ENCODE results near the gene TBX3. TPM values are rescaled to one million over a fixed set of nuclear protein-coding genes. Genes with fewer than 3 reads are reported as not detected.

Gene TBX3
- total and polyA plus RNA-seq, 2 donors from 2014 or later, result 10.5 to 18.0 TPM

GRCh38 chr12:114684870-114685273 is 897 bp upstream of the TBX3 start:
- peak overlapping the region in 1 of 3 donors; percentile 61 for H3K9ac ChIP-seq (ENCODE audit: low read length in 3 of 3)

GRCh38 chr12:114683709-114684097 is 272 bp downstream of the TBX3 start:
- intact Hi-C loops (cut with DNase I), result no loop called here
- DNase-seq, result no peak
- Histone ChIP-seq H3K4me3 (ENCODE audit: low read length in 3 of 3) (peak overlapping the region; percentile 62 to 78 (median 74)), H3K9ac (ENCODE audit: low read length in 3 of 3) (peak overlapping the region; percentile 12 to 76 (median 43)), H3K4me1 (ENCODE audit: control insufficient read depth in 2 of 3, insufficient read depth in 2 of 3, low read depth in 1 of 3, low read length in 3 of 3) (peaks cover 0 to 5% (median 0%) of the 10 kb centered on the region in 3 donors), H3K27me3 (ENCODE audit: control insufficient read depth, insufficient read depth, low read length) (peaks cover 18% of the 10 kb centered on the region), H3K36me3 (ENCODE audit: control insufficient read depth in 2 of 3, insufficient read depth in 3 of 3, low read length in 3 of 3) (peaks cover 0 to 4% (median 0%) of the 10 kb centered on the region in 3 donors), H3K27ac (ENCODE audit: low read depth in 2 of 2, low read length in 2 of 2) (peak overlapping the region; percentile 68 to 85), H3K9me3 (ENCODE audit: control insufficient read depth in 2 of 3, insufficient read depth in 1 of 3, low read length in 3 of 3) (no peaks in the 10 kb centered on the region)
- TF ChIP-seq CTCF (IDR thresholded peaks at IDR 0.05; ENCODE audit: borderline replicate concordance, extremely low read depth, insufficient read depth), result no peak
- FAIRE-seq, result no peak

More at GRCh38 chr12:114684870-114685273, 897 bp upstream of the TBX3 start:
- Histone ChIP-seq H3K9me3 (ENCODE audit: control insufficient read depth in 2 of 3, insufficient read depth in 1 of 3, low read length in 3 of 3) (no peaks in the 10 kb centered on the region), H3K4me1 (ENCODE audit: control insufficient read depth in 2 of 3, insufficient read depth in 2 of 3, low read depth in 1 of 3, low read length in 3 of 3) (peaks cover 0 to 5% (median 0%) of the 10 kb centered on the region in 3 donors), H3K27ac (ENCODE audit: low read depth in 2 of 2, low read length in 2 of 2) (peak overlapping the region in 1 of 2 donors; percentile 43), H3K27me3 (ENCODE audit: control insufficient read depth, insufficient read depth, low read length) (peaks cover 27% of the 10 kb centered on the region), H3K4me3 (ENCODE audit: low read length in 3 of 3) (peak overlapping the region; percentile 16 to 78 (median 64)), H3K36me3 (ENCODE audit: control insufficient read depth in 2 of 3, insufficient read depth in 3 of 3, low read length in 3 of 3) (peaks cover 0 to 4% (median 0%) of the 10 kb centered on the region in 3 donors)
- TF ChIP-seq CTCF (IDR thresholded peaks at IDR 0.05; ENCODE audit: borderline replicate concordance, extremely low read depth, insufficient read depth), result no peak
- FAIRE-seq (no peak), DNase-seq (no peak)
- intact Hi-C loops (cut with DNase I), result no loop called here

- intact Hi-C loops (cut with DNase I), result no loop called here
- H3K4me1 ChIP-seq (ENCODE audit: control insufficient read depth in 2 of 3, insufficient read depth in 2 of 3, low read depth in 1 of 3, low read length in 3 of 3), result peaks cover 0 to 5% (median 0%) of the 10 kb centered on the region in 3 donors
These were observed 928 bp downstream of the TBX3 start for GRCh38 chr12:114682785-114683708.

More at GRCh38 chr12:114682785-114683708, 928 bp downstream of the TBX3 start:
- Histone ChIP-seq H3K9me3 (ENCODE audit: control insufficient read depth in 2 of 3, insufficient read depth in 1 of 3, low read length in 3 of 3) (no peaks in the 10 kb centered on the region), H3K27ac (ENCODE audit: low read depth in 2 of 2, low read length in 2 of 2) (peak overlapping the region; percentile 68 to 85), H3K36me3 (ENCODE audit: control insufficient read depth in 2 of 3, insufficient read depth in 3 of 3, low read length in 3 of 3) (peaks cover 0 to 4% (median 0%) of the 10 kb centered on the region in 3 donors), H3K27me3 (ENCODE audit: control insufficient read depth, insufficient read depth, low read length) (peaks cover 15% of the 10 kb centered on the region), H3K4me3 (ENCODE audit: low read length in 3 of 3) (peak overlapping the region; percentile 62 to 78 (median 74)), H3K9ac (ENCODE audit: low read length in 3 of 3) (peak overlapping the region; percentile 43 to 76 (median 50))
- TF ChIP-seq CTCF (IDR thresholded peaks at IDR 0.05; ENCODE audit: borderline replicate concordance, extremely low read depth, insufficient read depth), result no peak
- DNase-seq, result peak in 3 of 5 donors; percentile 47 to 64 (median 50)
- FAIRE-seq, result no peak
